C4-2B (cell line): Measurements from ENCODE around the gene PACRG.

ENCODE experiments used
- CTCF ChIP-seq: fragments of 450-650 bp; conservative IDR thresholded peaks from 2 replicates; pipeline ENCODE4 v1.5.1; 2017; ENCODE audit warnings: mild to moderate bottlenecking
- ZFX ChIP-seq: fragments of 450-650 bp; IDR thresholded peaks from 2 replicates; pipeline ENCODE4 v1.6.1; 2017

DNA sequence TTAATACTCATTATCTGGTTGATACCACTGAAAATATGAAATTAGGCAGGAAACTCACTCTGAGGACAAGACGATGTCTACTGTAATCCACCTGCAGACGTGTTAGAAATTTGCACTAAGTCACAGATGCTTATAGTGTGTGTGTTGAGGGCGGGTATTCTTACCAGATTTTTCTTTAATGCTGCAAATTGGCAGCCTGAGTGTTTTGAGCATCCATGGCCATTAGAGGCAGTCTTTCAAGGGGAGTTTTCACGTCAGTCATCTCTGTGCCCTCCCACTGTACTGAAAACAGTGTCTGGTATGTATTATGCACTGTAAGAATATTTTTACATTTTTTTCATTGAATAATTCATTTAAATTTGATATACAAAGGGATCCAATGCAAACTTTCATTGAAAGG lies 420.2 kb downstream of the PACRG start:
- TF ChIP-seq CTCF (peak; percentile 27), ZFX (no peak)
